Measurements from ENCODE around the gene CYB5B.
"Not testable (repeated sequence)": the region's sequence is repeated elsewhere in the genome, so short reads cannot be mapped to it uniquely, and the experiment has no call there.

The CYB5B gene

GRCh38 chr16:69410219-69410990 is 14.0 kb upstream of the CYB5B start:
- peak; percentile 43 for DNase-seq

GRCh38 chr16:69411064-69411985 is 13.1 kb upstream of the CYB5B start:
- no peak for DNase-seq

- no peak for DNase-seq
These were observed 12.1 kb upstream of the CYB5B start for GRCh38 chr16:69412287-69412686.

- no peak for DNase-seq
These were observed 11.3 kb upstream of the CYB5B start for GRCh38 chr16:69413045-69413664.

GRCh38 chr16:69417520-69418199 is 6.8 kb upstream of the CYB5B start:
- peak; percentile 34 for DNase-seq

- DNase-seq, result no peak
These were observed 4.5 kb upstream of the CYB5B start for GRCh38 chr16:69419956-69420355.

GRCh38 chr16:69423189-69423588 is 1.2 kb upstream of the CYB5B start:
- DNase-seq, result no peak

GRCh38 chr16:69424935-69425784 is 741 bp downstream of the CYB5B start:
- DNase-seq, result no peak

GRCh38 chr16:69428652-69429051 is 4.2 kb downstream of the CYB5B start:
- no peak for DNase-seq

GRCh38 chr16:69429058-69429640 is 4.7 kb downstream of the CYB5B start:
- DNase-seq, result not testable (repeated sequence)

- DNase-seq, result no peak
These were observed 7.6 kb downstream of the CYB5B start for GRCh38 chr16:69431948-69432468.

- no peak for DNase-seq
These were observed 9.6 kb downstream of the CYB5B start for GRCh38 chr16:69434066-69434465.

- DNase-seq, result no peak
These were observed 11.8 kb downstream of the CYB5B start for GRCh38 chr16:69435977-69436820.

GRCh38 chr16:69436896-69437295 is 12.5 kb downstream of the CYB5B start:
- no peak for DNase-seq

- no peak for DNase-seq
These were observed 14.0 kb downstream of the CYB5B start for GRCh38 chr16:69438465-69438864.

- DNase-seq, result no peak
These were observed 15.8 kb downstream of the CYB5B start for GRCh38 chr16:69440250-69440649.

- DNase-seq, result not testable (repeated sequence)
These were observed 16.6 kb downstream of the CYB5B start for GRCh38 chr16:69441030-69441429.

GRCh38 chr16:69443927-69444631 is 19.7 kb downstream of the CYB5B start:
- DNase-seq, result peak; percentile 33

- DNase-seq, result no peak
These were observed 20.6 kb downstream of the CYB5B start for GRCh38 chr16:69444873-69445517.

Measured in amniotic stem cell (primary cell).